Skin of body (tissue), 2 donors: ENCODE results near the gene NKD1. TPM values are rescaled to one million over a fixed set of nuclear protein-coding genes. Genes with fewer than 3 reads are reported as not detected.
A peak's percentile ranks its signal among the peaks of the same experiment; 100 is the strongest.
"Not testable (repeated sequence)": the region's sequence is repeated elsewhere in the genome, so short reads cannot be mapped to it uniquely, and the experiment has no call there.

Source experiments
- DNase-seq: peaks from one replicate; lab custom pipeline; 2025; lab: John Stamatoyannopoulos, UW
- total RNA-seq: library from RNA; depleted of rRNA; stranded (reverse); fragments of >200 nt; gene quantifications from one replicate; pipeline ENCODE4 v1.2.3, GENCODE V29; 2014

Gene NKD1
- 4.9 TPM for total RNA-seq

- DNase-seq = peak; percentile 64
Observed at GRCh38 chr16:50548125-50548908, at the start of gene NKD1. Gene NKD1 (plus strand): TSS chr16:50548396. CDS start chr16:50548554, 158 bp downstream.

- no peak for DNase-seq
Observed at GRCh38 chr16:50498431-50499155, 49.6 kb upstream of the NKD1 start.

- no peak for DNase-seq
Observed at GRCh38 chr16:50499254-50499653, 48.9 kb upstream of the NKD1 start.

- DNase-seq = no peak
Observed at GRCh38 chr16:50500171-50500874, 47.9 kb upstream of the NKD1 start.

GRCh38 chr16:50501251-50501650 lies 46.9 kb upstream of the NKD1 start:
- no peak for DNase-seq

- no peak for DNase-seq
Observed at GRCh38 chr16:50501986-50502615, 46.1 kb upstream of the NKD1 start.

- DNase-seq = no peak
Observed at GRCh38 chr16:50502616-50503011, 45.6 kb upstream of the NKD1 start.

GRCh38 chr16:50503868-50504531 lies 44.2 kb upstream of the NKD1 start:
- not testable (repeated sequence) for DNase-seq

- DNase-seq = no peak
Observed at GRCh38 chr16:50505115-50505514, 43.1 kb upstream of the NKD1 start.

- no peak for DNase-seq
Observed at GRCh38 chr16:50505714-50506542, 42.3 kb upstream of the NKD1 start.

- DNase-seq = no peak
Observed at GRCh38 chr16:50506543-50506937, 41.7 kb upstream of the NKD1 start.

GRCh38 chr16:50507397-50507796 lies 40.8 kb upstream of the NKD1 start:
- DNase-seq = no peak

- DNase-seq = no peak
Observed at GRCh38 chr16:50509521-50510341, 38.5 kb upstream of the NKD1 start.

- DNase-seq = no peak
Observed at GRCh38 chr16:50515218-50515617, 33.0 kb upstream of the NKD1 start.

- no peak for DNase-seq
Observed at GRCh38 chr16:50516401-50516800, 31.8 kb upstream of the NKD1 start.

- no peak for DNase-seq
Observed at GRCh38 chr16:50516890-50517289, 31.3 kb upstream of the NKD1 start.

GRCh38 chr16:50517450-50518252 lies 30.5 kb upstream of the NKD1 start:
- no peak for DNase-seq

- DNase-seq = no peak
Observed at GRCh38 chr16:50519001-50519400, 29.2 kb upstream of the NKD1 start.

GRCh38 chr16:50519602-50520001 lies 28.6 kb upstream of the NKD1 start:
- DNase-seq = no peak
